Smooth muscle cell (in vitro differentiated cells): ENCODE results near the gene PTPRG. TPM values are rescaled to one million over a fixed set of nuclear protein-coding genes. Genes with fewer than 3 reads are reported as not detected.
"Not testable (repeated sequence)": the region's sequence is repeated elsewhere in the genome, so short reads cannot be mapped to it uniquely, and the experiment has no call there.

Experiments
- DNase-seq: peaks from one replicate; lab custom pipeline; 2025; ENCODE audit not compliant: unreplicated experiment; lab: John Stamatoyannopoulos, UW
- H2AFZ ChIP-seq: fragments of 200-600 bp; sonication (generic); 2 replicates; pipeline ENCODE4 v1.6.0; 2016; ENCODE audit warnings: antibody characterized with exemption, low read depth, mild to moderate bottlenecking
- H3F3A ChIP-seq: fragments of 200-600 bp; sonication (generic); 2 replicates; pipeline ENCODE4 v1.6.0; 2017; ENCODE audit warnings: antibody characterized with exemption, low read depth
- H3K27ac ChIP-seq: fragments of 200-600 bp; sonication (generic); 2 replicates; pipeline ENCODE4 v1.5.1; 2016; ENCODE audit warnings: low read depth, mild to moderate bottlenecking
- H3K27me3 ChIP-seq: fragments of 200-600 bp; sonication (generic); 2 replicates; pipeline ENCODE4 v1.6.1; 2016; ENCODE audit warnings: low read depth, mild to moderate bottlenecking
- H3K36me3 ChIP-seq: fragments of 200-600 bp; sonication (generic); 2 replicates; pipeline ENCODE4 v1.5.1; 2016; ENCODE audit warnings: low read depth
- H3K4me1 ChIP-seq: fragments of 200-600 bp; sonication (generic); 2 replicates; pipeline ENCODE4 v1.5.1; 2016; ENCODE audit warnings: low read depth
- H3K4me2 ChIP-seq: fragments of 200-600 bp; sonication (generic); 2 replicates; pipeline ENCODE4 v1.6.0; 2016; ENCODE audit warnings: mild to moderate bottlenecking
- H3K4me3 ChIP-seq: fragments of 200-600 bp; sonication (generic); 2 replicates; pipeline ENCODE4 v1.5.1; 2016; ENCODE audit warnings: mild to moderate bottlenecking
- H3K79me2 ChIP-seq: fragments of 200-600 bp; sonication (generic); 2 replicates; pipeline ENCODE4 v1.6.0; 2016; ENCODE audit warnings: low read depth, mild to moderate bottlenecking
- H3K9ac ChIP-seq: fragments of 200-600 bp; sonication (generic); 2 replicates; pipeline ENCODE4 v1.6.0; 2016; ENCODE audit warnings: low read depth
- H3K9me3 ChIP-seq: fragments of 200-600 bp; sonication (generic); replicated peaks from 2 replicates; pipeline ENCODE4 v1.5.1; 2016; ENCODE audit warnings: low read depth
- H4K20me1 ChIP-seq: fragments of 200-600 bp; sonication (generic); 2 replicates; pipeline ENCODE4 v1.6.0; 2016; ENCODE audit warnings: low read depth
- CTCF ChIP-seq: fragments of 200-600 bp; sonication (generic); IDR thresholded peaks from 2 replicates; pipeline ENCODE4 v1.5.1; 2017; ENCODE audit warnings: borderline replicate concordance, mild to moderate bottlenecking, antibody characterized with exemption; ENCODE audit not compliant: insufficient read depth, poor library complexity, severe bottlenecking
- WGBS: methylation state at CpG from one replicate; pipeline ENCODE4 v1.1.7; 2016; ENCODE audit warnings: low lambda C conversion rate; 5-methylcytosine and 5-hydroxymethylcytosine counted together
- polyA plus RNA-seq: library from polyadenylated mRNA; unstranded; fragments of >200 nt; fragmentation: Nextera tagmentation; extraction: Ambion mirVana; gene quantifications from 2 replicates; pipeline ENCODE4 v1.2.1, GENCODE V29; 2016
- total RNA-seq: library from RNA; depleted of rRNA; stranded (reverse); fragments of >200 nt; gene quantifications from 2 replicates; pipeline ENCODE4 v1.2.3, GENCODE V29; 2014

The PTPRG gene
- total and polyA plus RNA-seq, 2 experiments from 2014 or later = 21.2 to 87.3 TPM

GRCh38 chr3:61814674-61815073, 253.3 kb downstream of the PTPRG start:
- 63% methylated on average over 1 of the region's 1 CpG for WGBS
- H4K20me1 ChIP-seq = peaks cover 92% of the 10 kb centered on the region
- no peak overlapping the region for H3K4me2 ChIP-seq
- H3K9ac ChIP-seq = no peak overlapping the region
- H3K9me3 ChIP-seq = no peaks in the 10 kb centered on the region
- no peaks in the 10 kb centered on the region for H3K27me3 ChIP-seq
- H3K4me1 ChIP-seq = no peaks in the 10 kb centered on the region
- no peak overlapping the region for H2AFZ ChIP-seq
- H3K27ac ChIP-seq = no peak overlapping the region
- H3F3A ChIP-seq = no peaks in the 10 kb centered on the region
- no peaks in the 10 kb centered on the region for H3K36me3 ChIP-seq
- H3K79me2 ChIP-seq = peaks cover 16% of the 10 kb centered on the region
- no peak for DNase-seq
- H3K4me3 ChIP-seq = no peak overlapping the region
- no peak for TF ChIP-seq CTCF

- not testable (repeated sequence) for H3K4me1 ChIP-seq, H3K27me3 ChIP-seq, H3K36me3 ChIP-seq, H3K9ac ChIP-seq, H3K27ac ChIP-seq, H3F3A ChIP-seq, H2AFZ ChIP-seq, DNase-seq, H3K9me3 ChIP-seq, H3K79me2 ChIP-seq, H3K4me2 ChIP-seq, H3K4me3 ChIP-seq
- H4K20me1 ChIP-seq = peaks cover 89% of the 10 kb centered on the region
- WGBS = 82% methylated on average over 5 of the region's 5 CpGs
Measured at GRCh38 chr3:61816304-61816703, 254.9 kb downstream of the PTPRG start.

- TF ChIP-seq CTCF = no peak
- no peak for DNase-seq
- no peak overlapping the region for H2AFZ ChIP-seq
- peaks cover 74% of the 10 kb centered on the region for H4K20me1 ChIP-seq
- no peak overlapping the region for H3K27ac ChIP-seq
- no peaks in the 10 kb centered on the region for H3K9me3 ChIP-seq
- H3K27me3 ChIP-seq = no peaks in the 10 kb centered on the region
- H3K4me1 ChIP-seq = no peaks in the 10 kb centered on the region
- H3K9ac ChIP-seq = no peak overlapping the region
- peaks cover 4% of the 10 kb centered on the region for H3K79me2 ChIP-seq
- H3K4me3 ChIP-seq = no peak overlapping the region
- no peaks in the 10 kb centered on the region for H3F3A ChIP-seq
- no peaks in the 10 kb centered on the region for H3K36me3 ChIP-seq
- no peak overlapping the region for H3K4me2 ChIP-seq
- WGBS = 88% methylated on average over 3 of the region's 3 CpGs
Measured at GRCh38 chr3:61819861-61820260, 258.5 kb downstream of the PTPRG start.

- H3K79me2 ChIP-seq = peaks cover 4% of the 10 kb centered on the region
- no peak overlapping the region for H3K4me2 ChIP-seq
- over 99% methylated on average over 6 of the region's 6 CpGs for WGBS
Measured at GRCh38 chr3:61820306-61820992, 259.1 kb downstream of the PTPRG start.

More at GRCh38 chr3:61820306-61820992, 259.1 kb downstream of the PTPRG start:
- DNase-seq = no peak
- H3K9ac ChIP-seq = no peak overlapping the region
- no peak for TF ChIP-seq CTCF
- no peak overlapping the region for H3K27ac ChIP-seq
- H3K9me3 ChIP-seq = no peaks in the 10 kb centered on the region
- no peaks in the 10 kb centered on the region for H3K36me3 ChIP-seq
- H3K4me1 ChIP-seq = no peaks in the 10 kb centered on the region
- no peak overlapping the region for H3K4me3 ChIP-seq
- no peaks in the 10 kb centered on the region for H3F3A ChIP-seq
- peaks cover 74% of the 10 kb centered on the region for H4K20me1 ChIP-seq
- H3K27me3 ChIP-seq = no peaks in the 10 kb centered on the region
- H2AFZ ChIP-seq = no peak overlapping the region
